Measurements from ENCODE around the gene YAE1. TPM values are rescaled to one million over a fixed set of nuclear protein-coding genes. Genes with fewer than 3 reads are reported as not detected.

YAE1 gene
- polyA plus RNA-seq, 1 experiment: 49.0 TPM

GRCh38 chr7:39613577-39613976 lies 47.4 kb downstream of the YAE1 start:
- no peak overlapping the region for H3K4me3 ChIP-seq (ENCODE audit: low read depth, low read length)
- H3K9me3 ChIP-seq (ENCODE audit: control insufficient read depth, insufficient read depth, low read length): no peaks in the 10 kb centered on the region
- ChIA-PET POLR2A (interaction anchor here (1.0 to 2.1 kb wide), 2 partner anchors 10 to 11 kb away, joined by 3 to 10 read pairs; partner anchors contain the start of gene RALA), CTCF (interaction anchor here (0.7 to 1.6 kb wide), 3 partner anchors 10 to 133 kb away, joined by 3 to 7 read pairs (median 4); partner anchors contain the start of gene RALA)
- H3K27me3 ChIP-seq (ENCODE audit: control insufficient read depth, insufficient read depth, low read length): no peaks in the 10 kb centered on the region
- no peak for TF ChIP-seq CTCF (IDR thresholded peaks at IDR 0.05; ENCODE audit: low read depth, low read length)
- DNase-seq (ENCODE audit: low read depth, low spot score): no peak
- H3K27ac ChIP-seq (ENCODE audit: low read depth, low read length): no peak overlapping the region

- ChIA-PET POLR2A (interaction anchor here (1.0 to 2.1 kb wide), 2 partner anchors 9 to 12 kb away, joined by 3 to 10 read pairs; partner anchors contain the start of gene RALA), CTCF (interaction anchor here (0.9 to 1.6 kb wide), 2 partner anchors 33 to 132 kb away, joined by 3 to 7 read pairs; no protein-coding TSS in a partner anchor)
- H3K9me3 ChIP-seq (ENCODE audit: control insufficient read depth, insufficient read depth, low read length): no peaks in the 10 kb centered on the region
- no peak overlapping the region for H3K27ac ChIP-seq (ENCODE audit: low read depth, low read length)
- TF ChIP-seq CTCF (IDR thresholded peaks at IDR 0.05; ENCODE audit: low read depth, low read length): no peak
- no peak for DNase-seq (ENCODE audit: low read depth, low spot score)
- no peak overlapping the region for H3K4me3 ChIP-seq (ENCODE audit: low read depth, low read length)
- no peaks in the 10 kb centered on the region for H3K27me3 ChIP-seq (ENCODE audit: control insufficient read depth, insufficient read depth, low read length)
These were observed 48.1 kb downstream of the YAE1 start for GRCh38 chr7:39614299-39614698.

GRCh38 chr7:39615350-39615975 lies 49.3 kb downstream of the YAE1 start:
- Histone ChIP-seq H3K27ac (ENCODE audit: low read depth, low read length) (no peak overlapping the region), H3K27me3 (ENCODE audit: control insufficient read depth, insufficient read depth, low read length) (no peaks in the 10 kb centered on the region), H3K9me3 (ENCODE audit: control insufficient read depth, insufficient read depth, low read length) (no peaks in the 10 kb centered on the region), H3K4me3 (ENCODE audit: low read depth, low read length) (no peak overlapping the region)
- ChIA-PET CTCF (interaction anchor here (1.2 kb wide), 1 partner anchor 131 kb away, joined by 3 read pairs; no protein-coding TSS in a partner anchor), POLR2A (no interaction called here)
- no peak for TF ChIP-seq CTCF (IDR thresholded peaks at IDR 0.05; ENCODE audit: low read depth, low read length)
- no peak for DNase-seq (ENCODE audit: low read depth, low spot score)

- no peak for TF ChIP-seq CTCF (IDR thresholded peaks at IDR 0.05; ENCODE audit: low read depth, low read length)
- no peak for DNase-seq (ENCODE audit: low read depth, low spot score)
- Histone ChIP-seq H3K9me3 (ENCODE audit: control insufficient read depth, insufficient read depth, low read length) (no peaks in the 10 kb centered on the region), H3K27ac (ENCODE audit: low read depth, low read length) (no peak overlapping the region), H3K4me3 (ENCODE audit: low read depth, low read length) (no peak overlapping the region), H3K27me3 (ENCODE audit: control insufficient read depth, insufficient read depth, low read length) (no peaks in the 10 kb centered on the region)
- POLR2A ChIA-PET: no interaction called here
- CTCF ChIA-PET: interaction anchor here (1.2 kb wide), 1 partner anchor 130 kb away, joined by 3 read pairs; no protein-coding TSS in a partner anchor
These were observed 49.9 kb downstream of the YAE1 start for GRCh38 chr7:39616138-39616537.

- H3K27me3 ChIP-seq (ENCODE audit: control insufficient read depth, insufficient read depth, low read length): no peaks in the 10 kb centered on the region
- ChIA-PET CTCF (interaction anchor here (0.7 to 2.7 kb wide), 2 partner anchors 37 to 279 kb away, joined by 3 to 11 read pairs; no protein-coding TSS in a partner anchor), POLR2A (interaction anchor here (0.7 to 1.0 kb wide), 2 partner anchors 24 to 106 kb away, joined by 3 read pairs; no protein-coding TSS in a partner anchor)
- H3K4me3 ChIP-seq (ENCODE audit: low read depth, low read length): no peak overlapping the region
- H3K27ac ChIP-seq (ENCODE audit: low read depth, low read length): no peak overlapping the region
- no peak for DNase-seq (ENCODE audit: low read depth, low spot score)
- H3K9me3 ChIP-seq (ENCODE audit: control insufficient read depth, insufficient read depth, low read length): no peaks in the 10 kb centered on the region
- no peak for TF ChIP-seq CTCF (IDR thresholded peaks at IDR 0.05; ENCODE audit: low read depth, low read length)
These were observed 50.8 kb downstream of the YAE1 start for GRCh38 chr7:39617005-39617404.
